IPS DF 4.7 (cell line): ENCODE data around the gene HOXB7.

Experiments used
- DNase-seq: peaks from one replicate; pipeline ENCODE4 v3.0.0-alpha.2; 2013; ENCODE audit warnings: low spot score; ENCODE audit errors: extremely low read depth

HOXB7 gene

DNA sequence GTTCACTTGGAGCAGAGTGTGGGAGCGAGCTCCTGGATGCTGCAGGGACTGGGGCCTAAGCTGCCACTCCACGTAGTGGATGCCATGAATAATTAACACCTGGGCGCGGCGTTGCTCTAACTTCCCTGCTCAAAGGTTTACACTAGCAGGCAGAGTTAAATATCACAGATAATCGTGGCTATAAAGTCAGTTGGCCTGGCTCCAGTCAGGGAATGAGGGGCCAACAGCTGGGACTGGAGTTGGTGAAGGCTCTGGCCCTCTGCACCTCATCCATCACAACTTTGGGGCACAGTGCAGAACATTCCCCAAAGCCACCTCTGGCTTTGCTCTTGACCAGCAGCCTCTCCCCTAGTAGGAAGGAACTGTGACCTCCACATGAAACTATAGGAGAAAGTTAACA, 43.6 kb downstream of the HOXB7 start:
- DNase-seq = no peak

DNA sequence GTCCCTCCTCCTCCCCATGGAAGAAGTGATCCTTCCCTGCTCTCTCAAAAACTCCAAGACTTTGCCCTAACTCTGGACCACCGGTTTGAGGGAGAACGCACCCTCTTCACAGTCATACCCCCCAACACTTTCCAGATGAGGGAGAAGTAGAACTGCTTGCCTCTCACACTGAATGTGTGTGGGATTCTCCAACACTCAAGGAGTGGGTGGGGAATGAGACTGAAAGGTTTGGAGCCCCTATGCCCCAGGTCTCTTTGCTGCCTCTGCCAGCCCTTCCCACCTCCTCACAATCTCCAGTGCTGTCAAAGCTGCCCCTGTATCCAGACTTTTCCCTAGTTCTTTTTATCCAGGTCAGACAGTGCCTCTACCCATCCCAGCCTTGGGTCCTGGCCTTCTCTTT, 44.1 kb downstream of the HOXB7 start:
- DNase-seq = no peak

DNA sequence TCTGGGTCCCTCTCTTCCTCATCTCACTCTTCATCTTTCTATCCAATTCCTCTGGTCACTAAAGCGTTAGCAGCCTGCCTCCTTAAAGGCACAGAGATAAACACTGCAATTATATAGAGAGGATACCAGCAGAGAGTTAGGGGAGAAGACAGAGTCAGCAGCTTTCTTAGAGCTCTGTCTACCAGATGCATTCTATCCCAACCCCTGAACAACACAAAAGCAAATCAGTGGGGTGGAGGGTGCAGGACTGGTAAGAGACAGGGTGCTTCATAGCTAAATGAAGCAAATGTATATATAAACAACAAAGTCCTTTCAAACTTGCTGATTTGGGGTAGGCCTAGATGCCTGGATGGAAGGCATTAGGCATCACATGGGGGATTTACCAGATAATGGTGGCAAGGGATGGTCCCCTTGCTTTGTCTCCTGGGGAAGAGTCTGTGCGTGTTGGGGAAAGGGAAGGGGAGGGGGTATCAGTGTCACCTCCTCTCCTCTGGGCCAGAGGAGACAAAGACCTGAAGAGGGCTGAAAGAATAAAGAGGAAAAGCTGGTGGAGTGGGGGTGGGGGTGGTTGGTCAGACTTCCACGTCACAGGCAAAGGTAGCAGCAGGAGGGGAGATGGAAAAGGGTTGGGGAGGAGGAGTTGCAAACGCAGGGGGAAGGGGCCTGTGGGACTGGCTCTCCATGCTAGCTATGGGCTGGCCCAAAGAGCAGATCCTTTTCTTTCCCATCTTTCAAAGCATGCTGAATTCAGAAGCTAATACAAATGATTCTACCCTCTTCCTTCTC, 44.7 kb downstream of the HOXB7 start:
- no peak for DNase-seq

DNA sequence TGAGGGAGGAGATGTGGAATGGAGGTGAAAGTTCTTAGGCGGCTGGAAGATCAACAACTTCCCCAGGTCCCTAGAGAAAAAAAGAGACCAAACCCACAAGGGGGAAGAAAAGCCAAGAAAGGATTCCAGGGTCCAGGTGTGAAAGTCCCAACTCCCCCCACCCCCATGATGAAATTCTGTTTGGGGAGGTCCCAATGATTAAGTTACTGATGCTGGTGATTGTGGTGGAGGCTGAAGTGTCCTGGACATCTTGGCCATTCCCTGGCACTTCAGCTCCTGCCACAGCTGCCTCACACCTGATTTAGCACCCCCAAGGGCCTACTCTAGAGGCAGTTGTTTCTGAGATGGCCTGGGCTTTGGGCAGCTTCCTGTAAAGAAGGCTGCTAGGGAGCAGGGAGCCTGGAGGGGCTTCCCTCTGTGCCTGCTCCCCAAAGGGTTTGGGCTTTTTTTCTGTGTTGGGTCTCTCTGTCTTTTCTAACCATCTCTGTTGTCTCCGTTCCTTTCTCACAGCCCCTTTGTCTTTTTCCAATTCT, 45.7 kb downstream of the HOXB7 start:
- no peak for DNase-seq

DNA sequence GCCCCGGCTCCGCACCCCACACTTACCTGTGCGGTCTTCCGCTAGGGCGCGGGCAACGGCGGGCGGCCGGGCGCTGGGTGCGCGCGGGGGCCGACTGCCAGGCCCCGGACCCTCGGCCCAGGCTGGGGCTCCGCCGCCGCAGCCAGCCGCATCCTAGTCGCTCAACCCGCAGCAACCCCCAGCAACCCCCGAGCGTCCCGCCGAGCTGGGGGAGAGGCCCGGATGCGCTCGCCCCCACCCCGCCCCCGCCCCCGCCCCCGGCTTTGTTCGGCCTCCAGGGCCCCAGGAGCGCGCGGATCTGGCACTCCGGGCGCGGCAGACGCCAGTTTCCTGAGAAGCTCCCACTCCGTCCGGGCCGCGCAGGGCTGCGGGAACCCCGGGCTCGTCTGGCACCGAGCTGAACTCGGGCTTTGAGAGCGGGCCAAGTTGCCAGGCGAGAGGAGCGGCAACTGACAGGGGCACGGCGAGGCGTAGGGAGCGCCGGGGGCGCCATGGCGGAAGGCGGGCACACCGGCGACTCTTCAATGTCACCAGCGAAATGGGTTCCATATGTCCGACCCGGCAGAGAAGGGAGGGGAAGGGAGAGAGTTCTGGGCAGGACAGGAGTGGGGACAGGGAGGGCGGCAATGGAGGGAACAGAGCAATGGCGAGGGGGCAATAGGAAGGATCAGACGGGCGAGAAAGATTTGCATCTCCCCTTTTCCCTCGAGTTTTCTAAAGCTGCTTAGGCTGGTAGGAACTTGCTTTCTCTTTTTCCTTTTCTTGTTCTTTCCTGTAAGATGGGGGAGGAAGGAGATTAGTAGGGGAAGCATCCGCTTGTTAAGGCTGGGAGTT, 46.4 kb downstream of the HOXB7 start:
- no peak for DNase-seq

DNA sequence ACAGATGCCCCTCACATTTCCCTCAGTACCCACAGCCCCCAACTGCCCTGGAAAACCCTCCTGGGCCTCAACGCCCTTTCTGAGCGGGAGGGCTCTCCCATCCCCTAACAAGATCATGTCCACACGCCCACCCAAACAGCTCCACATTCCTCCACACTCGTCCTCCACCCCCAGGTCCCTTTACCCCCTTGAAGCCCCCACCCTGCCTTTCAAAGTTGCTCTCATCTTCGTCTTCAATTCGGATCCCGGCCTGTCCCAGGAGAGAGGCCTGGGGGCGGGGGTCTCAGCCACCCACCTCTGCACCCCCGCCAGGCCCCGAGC, 47.0 kb downstream of the HOXB7 start:
- no peak for DNase-seq

DNA sequence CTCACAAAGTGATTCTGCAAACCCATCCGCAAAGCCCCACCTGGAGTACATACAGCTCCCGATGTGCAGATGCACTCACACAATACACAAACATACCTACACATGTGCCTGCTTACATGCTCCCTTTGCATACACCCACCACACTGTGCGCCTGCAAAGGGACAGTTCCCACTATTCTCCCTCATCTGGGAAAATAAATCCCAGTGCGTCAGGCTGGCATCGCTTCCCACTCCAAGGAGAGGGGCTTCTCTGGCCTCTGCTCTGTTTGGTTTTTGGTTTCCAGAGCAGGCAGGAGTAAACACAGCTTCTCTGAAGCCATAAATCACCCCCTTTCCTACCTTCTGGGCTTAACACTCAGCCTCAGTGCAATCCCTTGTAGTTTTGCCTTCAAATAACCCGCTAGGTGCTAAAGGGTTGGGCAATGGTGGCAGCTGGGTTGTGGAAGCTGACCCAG, 47.4 kb downstream of the HOXB7 start:
- no peak for DNase-seq

DNA sequence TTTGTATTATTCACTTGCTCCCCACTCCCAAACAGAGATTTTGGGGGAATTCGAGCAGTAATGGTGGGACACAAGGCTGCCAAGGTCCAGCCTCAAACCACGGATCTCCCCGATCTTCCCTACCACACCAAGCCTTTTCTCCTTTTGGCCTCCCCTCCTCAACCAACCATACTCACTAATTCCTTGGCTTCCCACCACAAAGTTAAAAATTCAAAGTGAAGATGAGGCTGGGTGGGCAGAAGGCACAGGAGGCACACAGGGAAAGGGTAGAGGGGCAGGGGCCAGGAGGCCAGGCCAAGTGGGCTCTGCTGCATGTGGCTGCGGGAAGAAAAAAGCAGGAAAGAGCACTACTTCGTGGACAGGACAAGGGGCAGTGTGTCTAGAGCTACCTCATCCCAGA, 47.9 kb downstream of the HOXB7 start:
- DNase-seq = no peak

DNA sequence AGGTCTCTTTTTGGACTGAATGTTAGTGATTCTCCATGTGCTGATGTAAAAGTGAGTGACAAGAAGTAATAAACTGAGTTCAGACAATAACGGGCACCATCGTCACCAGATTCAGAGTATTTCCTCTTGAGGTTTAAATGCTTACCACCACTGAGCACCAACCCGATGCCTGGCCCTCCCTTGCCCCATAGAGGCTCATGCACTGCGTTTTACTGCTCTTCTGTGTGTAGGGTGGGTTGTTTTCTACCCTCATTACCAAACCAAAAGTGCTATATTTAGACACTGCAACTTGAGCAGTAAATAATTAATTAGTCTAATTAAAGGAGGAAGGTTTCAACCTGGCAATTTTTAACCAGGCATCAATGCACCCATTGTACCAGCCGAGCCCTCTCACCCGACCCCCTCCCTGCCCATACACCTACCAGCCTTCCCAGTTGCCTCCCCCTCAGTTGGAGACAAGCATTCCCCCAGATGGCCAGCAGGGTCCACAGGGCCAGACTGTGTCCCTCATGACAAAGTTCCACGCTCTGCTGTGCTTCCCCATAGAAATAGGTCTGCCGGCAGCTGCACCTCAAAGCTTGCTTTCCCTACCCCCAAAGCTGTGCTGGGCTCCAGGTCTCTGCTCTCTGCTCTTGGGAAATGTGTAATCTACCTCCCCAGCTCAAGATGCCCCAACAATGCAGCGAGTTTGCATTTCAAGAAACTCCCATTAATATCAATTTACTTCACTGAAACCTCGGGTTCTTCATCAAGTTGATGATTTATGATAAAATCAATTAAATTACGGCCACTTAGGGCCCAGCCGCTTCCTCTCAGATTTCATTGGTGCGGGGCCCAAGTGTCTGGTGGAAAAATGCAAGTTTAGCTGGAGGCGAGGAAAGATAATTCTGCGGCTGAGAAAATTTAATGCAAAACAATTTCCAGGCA, 48.7 kb downstream of the HOXB7 start:
- no peak for DNase-seq

DNA sequence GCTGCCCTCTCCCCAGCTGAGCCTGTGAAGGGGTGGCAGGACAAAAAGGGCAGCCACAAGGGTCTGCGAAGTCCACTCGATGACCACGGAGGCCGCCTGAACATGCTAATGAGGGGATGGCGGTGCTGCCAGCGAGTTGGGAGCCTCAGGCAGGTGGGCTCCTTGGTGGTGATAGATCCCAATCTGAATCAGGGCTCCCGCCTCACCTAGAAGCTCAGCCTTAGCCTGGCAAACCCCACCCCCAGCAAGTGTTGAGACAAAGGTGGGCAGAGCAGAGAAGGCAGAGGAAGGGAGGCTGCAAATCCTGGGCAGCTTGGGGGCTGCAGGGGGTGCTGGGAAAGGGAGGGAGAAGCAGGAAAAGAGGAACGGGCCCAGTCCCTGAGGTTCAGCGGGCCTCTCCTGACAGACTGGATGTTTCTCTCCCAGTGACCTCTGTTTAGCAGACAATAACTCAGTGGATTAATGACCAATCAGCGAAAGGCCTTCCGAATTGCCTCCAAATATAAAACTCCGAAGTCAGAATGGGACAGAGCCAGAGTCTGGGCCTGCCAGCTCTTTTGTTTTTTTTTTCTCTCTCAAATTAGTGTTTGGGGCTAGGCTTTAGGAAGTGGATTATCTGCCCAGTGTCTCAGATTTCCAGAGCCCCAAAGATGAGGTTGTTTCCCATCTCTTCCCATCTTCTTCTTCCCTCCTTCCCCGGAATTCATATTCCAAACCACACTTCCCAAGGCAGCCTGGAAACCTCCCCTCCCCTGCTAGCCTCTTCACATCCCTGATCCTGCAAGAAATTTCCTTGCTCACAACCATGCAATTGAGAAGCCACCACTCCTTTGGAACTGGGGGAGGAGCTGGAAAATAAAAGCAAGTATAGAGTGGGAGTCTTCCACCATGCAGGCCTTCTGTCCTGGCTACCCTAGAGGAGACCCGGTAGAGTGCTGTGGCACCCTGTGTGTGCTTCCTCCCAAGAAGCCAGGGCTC, 50.7 kb downstream of the HOXB7 start:
- DNase-seq = no peak

DNA sequence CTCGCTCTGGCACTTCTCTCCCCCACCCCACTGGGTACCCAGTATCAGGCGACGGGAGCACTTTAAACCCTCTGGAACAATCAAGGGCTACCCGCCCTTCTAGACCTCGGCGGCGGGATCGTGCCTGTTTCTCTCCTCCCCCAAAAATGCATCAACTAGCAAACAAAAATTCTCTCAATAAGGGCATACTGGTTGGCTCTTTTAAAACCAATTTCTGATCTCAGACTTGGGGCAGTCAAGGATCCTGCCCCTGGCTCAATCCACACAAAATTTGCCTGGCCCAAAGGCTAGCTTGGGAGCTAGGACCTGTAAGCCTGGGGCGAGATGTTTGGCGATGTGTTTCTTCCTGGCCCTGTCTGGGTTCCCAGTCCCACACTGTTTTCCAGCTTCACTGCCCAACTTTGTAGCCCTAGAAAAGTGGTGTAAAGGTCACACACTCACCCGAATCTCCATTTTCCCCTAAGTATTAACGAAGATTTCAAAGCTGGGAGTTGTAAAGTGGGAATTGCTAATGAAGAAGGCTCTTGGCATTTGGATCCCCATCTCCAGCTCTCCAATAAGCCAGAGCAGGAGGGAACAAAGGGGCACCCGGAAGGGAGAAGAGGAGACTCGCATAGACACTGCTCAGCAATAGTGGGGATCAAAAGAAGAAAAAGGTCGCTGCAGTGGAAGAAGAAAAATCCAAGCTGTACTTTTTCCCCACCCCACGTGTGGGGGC, 51.5 kb downstream of the HOXB7 start:
- no peak for DNase-seq

DNA sequence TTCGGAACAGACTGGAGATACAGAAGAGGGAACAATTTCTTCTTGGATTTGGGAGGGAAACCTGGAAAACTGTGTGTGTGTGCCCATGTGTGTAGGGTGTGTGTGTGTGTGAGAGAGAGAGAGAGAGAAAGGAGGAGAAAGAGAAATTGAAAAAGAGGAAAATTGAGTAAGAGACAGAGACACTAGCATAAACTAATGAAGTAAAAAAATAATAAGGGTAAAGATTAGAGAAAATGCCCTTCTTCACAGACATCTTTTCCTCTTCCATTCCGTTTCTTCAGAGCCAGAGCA, 52.0 kb downstream of the HOXB7 start:
- DNase-seq = no peak

DNA sequence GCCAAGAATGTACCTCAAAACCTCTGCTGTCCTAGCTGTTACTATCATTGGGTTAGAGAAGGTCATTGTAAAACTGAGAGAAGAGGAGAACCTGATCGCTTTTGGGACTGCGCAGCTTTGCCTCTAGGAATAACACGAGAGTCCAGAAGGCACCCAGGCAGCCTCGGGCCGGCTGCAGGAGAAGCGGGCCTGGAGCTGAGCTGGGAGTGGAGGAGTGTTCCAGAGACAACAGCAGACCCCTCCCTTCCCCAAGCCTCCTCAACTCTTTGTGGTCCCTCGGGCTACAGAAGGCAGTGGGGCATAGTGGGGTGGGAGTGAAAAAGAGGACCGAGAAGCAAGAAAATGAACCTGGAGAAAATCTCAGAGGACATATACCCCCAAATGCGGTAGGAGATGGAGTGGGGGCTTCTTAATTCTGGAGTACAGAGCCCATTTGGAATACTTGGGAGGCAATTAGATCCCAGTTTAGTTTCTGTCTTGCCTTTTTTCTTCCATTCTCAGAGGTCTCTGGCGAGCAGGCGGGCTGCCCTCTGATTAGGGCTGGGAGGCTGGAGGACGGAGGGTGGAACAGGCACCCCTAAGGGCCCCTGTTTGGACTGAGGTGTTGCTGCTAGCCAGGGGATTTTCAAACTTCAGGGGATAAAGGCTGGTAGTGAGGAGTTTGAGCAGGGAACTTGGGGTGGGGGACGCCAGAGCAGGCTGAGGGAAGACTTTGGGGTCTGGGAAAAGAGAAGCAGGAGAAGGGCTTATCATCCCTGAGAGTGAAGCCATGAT, 52.6 kb downstream of the HOXB7 start:
- no peak for DNase-seq
